Measurements from ENCODE around the gene HCFC1. TPM values are rescaled to one million over a fixed set of nuclear protein-coding genes. Genes with fewer than 3 reads are reported as not detected.

HCFC1 gene
- total RNA-seq, 1 experiment from 2014 or later = 137 TPM

GRCh38 chrX:153971124-153971449 is 531 bp downstream of the HCFC1 start:
- Histone ChIP-seq H3K36me3 (ENCODE audit: insufficient read depth, low read length, poor library complexity, severe bottlenecking) (no peaks in the 10 kb centered on the region), H3K9me3 (ENCODE audit: low read depth, low read length, poor library complexity, severe bottlenecking) (no peaks in the 10 kb centered on the region), H3K4me3 (ENCODE audit: low read depth, low read length, poor library complexity, severe bottlenecking) (peak overlapping the region; percentile 86), H3K27ac (ENCODE audit: low read depth, low read length, poor library complexity, severe bottlenecking) (peak overlapping the region; percentile 99), H3K4me1 (ENCODE audit: insufficient read depth, low read length, poor library complexity, severe bottlenecking) (peaks cover 26% of the 10 kb centered on the region), H3K27me3 (replicated peaks; ENCODE audit: insufficient read depth, low read depth, low read length, poor library complexity) (no peaks in the 10 kb centered on the region)
- no TSS peak for BruUV-seq (replicated peaks)
- peak; percentile 95 for DNase-seq (ENCODE audit: low spot score)
- intact Hi-C loops (cut with micrococcal nuclease; ENCODE audit: unreplicated experiment) = loop anchor here (1.0 to 10.0 kb wide), 2 partner anchors 43 to 424 kb away; partner anchors contain the start of gene RPL10
- POLR2A ChIA-PET (ENCODE audit: low non-redundant PET) = no interaction called here
- CTCF ChIA-PET = interaction anchor here (1.4 kb wide), 1 partner anchor 43 kb away, joined by 3 read pairs; no protein-coding TSS in a partner anchor
- TF ChIP-seq, protein P1, sequence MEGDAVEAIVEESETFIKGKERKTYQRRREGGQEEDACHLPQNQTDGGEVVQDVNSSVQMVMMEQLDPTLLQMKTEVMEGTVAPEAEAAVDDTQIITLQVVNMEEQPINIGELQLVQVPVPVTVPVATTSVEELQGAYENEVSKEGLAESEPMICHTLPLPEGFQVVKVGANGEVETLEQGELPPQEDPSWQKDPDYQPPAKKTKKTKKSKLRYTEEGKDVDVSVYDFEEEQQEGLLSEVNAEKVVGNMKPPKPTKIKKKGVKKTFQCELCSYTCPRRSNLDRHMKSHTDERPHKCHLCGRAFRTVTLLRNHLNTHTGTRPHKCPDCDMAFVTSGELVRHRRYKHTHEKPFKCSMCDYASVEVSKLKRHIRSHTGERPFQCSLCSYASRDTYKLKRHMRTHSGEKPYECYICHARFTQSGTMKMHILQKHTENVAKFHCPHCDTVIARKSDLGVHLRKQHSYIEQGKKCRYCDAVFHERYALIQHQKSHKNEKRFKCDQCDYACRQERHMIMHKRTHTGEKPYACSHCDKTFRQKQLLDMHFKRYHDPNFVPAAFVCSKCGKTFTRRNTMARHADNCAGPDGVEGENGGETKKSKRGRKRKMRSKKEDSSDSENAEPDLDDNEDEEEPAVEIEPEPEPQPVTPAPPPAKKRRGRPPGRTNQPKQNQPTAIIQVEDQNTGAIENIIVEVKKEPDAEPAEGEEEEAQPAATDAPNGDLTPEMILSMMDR (conservative IDR thresholded peaks at IDR 0.05; ENCODE audit: low read depth, low read length) = no peak
- no peak for TF ChIP-seq EZH2 (IDR thresholded peaks at IDR 0.05; ENCODE audit: borderline replicate concordance, low read depth, low read length, poor library complexity, severe bottlenecking)

DNA sequence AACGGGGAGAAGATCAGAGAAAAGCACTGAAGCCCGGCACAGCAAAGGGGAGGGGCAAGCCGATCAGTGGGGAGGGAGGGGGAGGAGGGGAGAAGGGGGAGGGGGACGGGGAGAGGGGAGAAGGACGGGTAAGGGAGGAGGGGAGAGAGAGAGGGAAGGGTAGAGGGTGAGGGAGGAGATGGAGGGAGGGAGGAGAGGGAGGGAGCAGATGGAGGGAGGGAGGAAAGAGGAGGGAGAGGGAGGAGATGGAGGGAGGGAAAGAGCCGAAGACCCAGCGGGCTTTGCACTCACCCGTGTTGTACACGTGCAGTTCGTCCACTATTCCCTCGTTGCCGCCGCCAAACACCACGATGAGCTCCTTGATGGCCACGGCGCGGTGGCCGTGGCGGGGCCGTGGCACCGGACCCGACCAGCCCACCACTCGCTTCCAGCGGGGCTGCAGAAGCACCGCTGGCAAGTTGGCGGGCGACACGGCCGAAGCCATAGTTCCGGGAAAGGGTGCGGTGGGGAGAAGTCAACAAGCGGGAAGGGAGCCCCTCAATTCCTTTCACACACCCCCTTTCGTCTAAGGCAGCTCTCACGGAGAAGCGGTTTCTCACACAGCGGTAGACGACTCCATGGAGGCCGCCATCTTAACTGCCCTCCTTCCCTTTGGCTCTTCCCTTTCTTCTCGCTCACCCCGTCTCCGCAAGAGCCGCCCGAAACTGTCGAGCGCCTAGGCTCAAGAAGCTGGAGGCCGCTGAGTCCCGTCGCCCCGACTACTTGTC is 1.1 kb downstream of the HCFC1 start:
- Histone ChIP-seq H3K4me1 (ENCODE audit: insufficient read depth, low read length, poor library complexity, severe bottlenecking) (peaks cover 26% of the 10 kb centered on the region), H3K4me3 (ENCODE audit: low read depth, low read length, poor library complexity, severe bottlenecking) (peak overlapping the region; percentile 86), H3K27ac (ENCODE audit: low read depth, low read length, poor library complexity, severe bottlenecking) (peak overlapping the region; percentile 99), H3K36me3 (ENCODE audit: insufficient read depth, low read length, poor library complexity, severe bottlenecking) (no peaks in the 10 kb centered on the region), H3K9me3 (ENCODE audit: low read depth, low read length, poor library complexity, severe bottlenecking) (no peaks in the 10 kb centered on the region), H3K27me3 (replicated peaks; ENCODE audit: insufficient read depth, low read depth, low read length, poor library complexity) (no peaks in the 10 kb centered on the region)
- CTCF ChIA-PET = interaction anchor here (1.4 kb wide), 1 partner anchor 43 kb away, joined by 3 read pairs; no protein-coding TSS in a partner anchor
- POLR2A ChIA-PET (ENCODE audit: low non-redundant PET) = interaction anchor here (0.8 kb wide), 1 partner anchor 400 kb away, joined by 11 read pairs; no protein-coding TSS in a partner anchor
- DNase-seq (ENCODE audit: low spot score) = peak; percentile 86
- BruUV-seq (replicated peaks) = TSS peak; percentile 49
- no peak for TF ChIP-seq EZH2 (IDR thresholded peaks at IDR 0.05; ENCODE audit: borderline replicate concordance, low read depth, low read length, poor library complexity, severe bottlenecking)
- TF ChIP-seq, protein P1 (conservative IDR thresholded peaks at IDR 0.05; ENCODE audit: low read depth, low read length) = no peak
- intact Hi-C loops (cut with micrococcal nuclease; ENCODE audit: unreplicated experiment) = loop anchor here (1.0 to 10.0 kb wide), 2 partner anchors 42 to 424 kb away; partner anchors contain the start of gene RPL10

DNA sequence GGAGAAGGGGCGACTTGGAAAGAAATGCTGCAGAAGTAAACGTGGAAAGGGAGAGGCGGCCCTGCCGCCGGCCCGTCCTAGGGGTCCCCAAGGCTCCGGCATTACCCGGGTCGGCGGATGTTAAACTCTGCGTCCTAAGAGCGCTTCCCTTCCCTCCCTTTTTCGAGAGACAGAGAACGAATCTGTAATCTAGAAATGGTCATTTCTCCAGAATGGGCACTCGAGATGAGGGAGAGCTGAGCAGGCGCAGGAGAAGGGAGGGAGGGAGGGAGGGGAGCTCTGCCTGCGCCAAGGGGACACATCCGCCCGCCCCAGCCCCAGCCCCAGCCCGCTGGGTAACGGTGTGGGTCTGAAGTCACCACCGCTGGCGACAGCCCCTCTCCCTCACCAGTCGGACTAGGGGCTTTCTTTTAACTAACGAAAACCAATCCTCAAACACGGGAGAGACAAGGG is 1.7 kb downstream of the HCFC1 start:
- CTCF ChIA-PET = interaction anchor here (1.1 to 1.4 kb wide), 2 partner anchors 22 to 44 kb away, joined by 3 read pairs; no protein-coding TSS in a partner anchor
- H3K9me3 ChIP-seq (ENCODE audit: low read depth, low read length, poor library complexity, severe bottlenecking) = no peaks in the 10 kb centered on the region

More for the DNA sequence above, 1.7 kb downstream of the HCFC1 start:
- POLR2A ChIA-PET (ENCODE audit: low non-redundant PET) = interaction anchor here (0.8 kb wide), 1 partner anchor 401 kb away, joined by 11 read pairs; no protein-coding TSS in a partner anchor
- Histone ChIP-seq H3K36me3 (ENCODE audit: insufficient read depth, low read length, poor library complexity, severe bottlenecking) (no peaks in the 10 kb centered on the region), H3K4me1 (ENCODE audit: insufficient read depth, low read length, poor library complexity, severe bottlenecking) (peaks cover 26% of the 10 kb centered on the region), H3K4me3 (ENCODE audit: low read depth, low read length, poor library complexity, severe bottlenecking) (peak overlapping the region; percentile 86), H3K27me3 (replicated peaks; ENCODE audit: insufficient read depth, low read depth, low read length, poor library complexity) (no peaks in the 10 kb centered on the region), H3K27ac (ENCODE audit: low read depth, low read length, poor library complexity, severe bottlenecking) (peak overlapping the region; percentile 72)
- no peak for TF ChIP-seq EZH2 (IDR thresholded peaks at IDR 0.05; ENCODE audit: borderline replicate concordance, low read depth, low read length, poor library complexity, severe bottlenecking)
- no TSS peak for BruUV-seq (replicated peaks)
- intact Hi-C loops (cut with micrococcal nuclease; ENCODE audit: unreplicated experiment) = loop anchor here (10.0 kb wide), 1 partner anchor 425 kb away; the partner anchor contains the start of gene RPL10
- DNase-seq (ENCODE audit: low spot score) = no peak
